H1 (cell line): ENCODE data around the gene GFAP. TPM values are rescaled to one million over a fixed set of nuclear protein-coding genes. Genes with fewer than 3 reads are reported as not detected.

ENCODE experiments used
- EP300 ChIP-seq, 2 experiments: IDR thresholded peaks; 1 replicate in 1 of 2; 2 replicates in 1 of 2; pipeline ENCODE4 v1.6.1; 2011 to 2012; ENCODE audit warnings: low read depth in 2 of 2, low read length in 2 of 2, mild to moderate bottlenecking in 2 of 2, borderline replicate concordance in 1 of 2, inconsistent platforms in 1 of 2, moderate library complexity in 1 of 2
- KDM4A ChIP-seq: IDR thresholded peaks from one replicate; pipeline ENCODE4 v1.7.1; 2012; ENCODE audit warnings: low read depth, mild to moderate bottlenecking, moderate library complexity, low read length, inconsistent platforms; ENCODE audit not compliant: severe bottlenecking
- TCF12 ChIP-seq: IDR thresholded peaks from 2 replicates; pipeline ENCODE4 v1.6.1; 2011; ENCODE audit warnings: low read depth, mild to moderate bottlenecking, low read length
- polyA plus RNA-seq, 7 experiments: library from polyadenylated mRNA; depleted of rRNA in 3 of 7; stranded (reverse) in 5 of 7; unstranded in 2 of 7; fragments of >200 nt in 5 of 7; fragments of 200-250 nt in 2 of 7; gene quantifications; 1 replicate in 5 of 7; 2 replicates in 1 of 7; 4 replicates in 1 of 7; pipeline versions ENCODE4 v1.2.1 to v1.2.3, GENCODE V29; 2011 to 2013; ENCODE audit warnings: missing spikeins in 2 of 7, mixed read lengths in 2 of 7
- total RNA-seq: library from RNA; stranded (reverse); fragmentation: NEBNext Ultra II Directional; extraction: Animal tissue kit (Norgen Biotek cat#: 25700); gene quantifications from 2 replicates; pipeline ENCODE4 v1.2.1, GENCODE V29; 2021

Gene GFAP
- total and polyA plus RNA-seq, 2 of the 8 experiments (the other 6 are each of a cell fraction or from before 2014, with no cell fraction given) = 1.3 to 1.5 TPM

- no peak for TF ChIP-seq KDM4A
- TF ChIP-seq TCF12 = no peak
- TF ChIP-seq EP300 (IDR thresholded peaks at IDR 0.05; ENCODE audit: borderline replicate concordance in 1 of 2, low read depth in 2 of 2, low read length in 2 of 2) = no peak
These were observed 38.2 kb downstream of the GFAP start (continued) for GRCh38 chr17:44877121-44877520.
